OCI-LY1 (cell line): ENCODE results near the gene MSMP.

Experiments used
- EZH2 ChIP-seq: fragments of 200-600 bp; sonication (generic), shearing (Covaris generic); IDR thresholded peaks from 2 replicates; pipeline ENCODE4 v1.8.0; 2017; ENCODE audit warnings: borderline replicate concordance, mixed run types, mild to moderate bottlenecking, antibody characterized with exemption, low read length, moderate library complexity, mixed read lengths
- TF ChIP-seq, protein P1 (sequence below): fragments of 200-600 bp; sonication (generic), shearing (Covaris generic); IDR thresholded peaks from 2 replicates; pipeline ENCODE4 v1.5.1; 2017; ENCODE audit warnings: mild to moderate bottlenecking, antibody characterized with exemption, low read length, moderate library complexity, mixed read lengths

DNA sequence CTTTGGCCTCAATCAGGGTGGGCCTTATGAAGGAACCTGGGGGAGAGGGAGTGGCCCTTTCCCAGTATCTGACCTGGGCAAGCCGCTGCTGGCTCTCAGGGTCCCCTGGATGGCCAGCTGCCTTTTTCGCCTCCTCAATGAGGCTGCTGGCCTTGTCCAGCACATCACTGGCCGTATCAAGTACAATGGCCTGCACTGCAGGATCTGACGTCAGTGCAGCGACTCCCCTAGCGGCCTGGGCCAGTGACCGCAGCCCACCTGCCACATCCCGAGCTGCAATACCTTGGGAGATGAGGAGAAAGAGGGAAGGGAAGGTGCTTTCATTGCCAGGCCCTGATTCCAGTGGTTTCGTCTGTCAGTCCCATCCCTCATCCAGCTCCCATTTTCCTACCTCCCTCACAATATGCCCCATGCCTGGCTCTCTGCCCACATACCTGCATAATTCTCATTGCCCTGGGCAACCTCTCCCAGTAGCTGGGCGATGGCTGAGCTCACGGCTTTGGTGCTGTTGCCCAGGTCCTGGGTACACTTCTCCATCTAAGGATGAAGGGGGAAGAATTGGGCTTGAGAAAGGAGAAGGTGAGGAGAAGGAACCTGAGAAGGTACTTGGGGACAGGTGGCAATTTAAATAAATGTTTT lies 41.2 kb downstream of the MSMP start:
- TF ChIP-seq, protein P1, sequence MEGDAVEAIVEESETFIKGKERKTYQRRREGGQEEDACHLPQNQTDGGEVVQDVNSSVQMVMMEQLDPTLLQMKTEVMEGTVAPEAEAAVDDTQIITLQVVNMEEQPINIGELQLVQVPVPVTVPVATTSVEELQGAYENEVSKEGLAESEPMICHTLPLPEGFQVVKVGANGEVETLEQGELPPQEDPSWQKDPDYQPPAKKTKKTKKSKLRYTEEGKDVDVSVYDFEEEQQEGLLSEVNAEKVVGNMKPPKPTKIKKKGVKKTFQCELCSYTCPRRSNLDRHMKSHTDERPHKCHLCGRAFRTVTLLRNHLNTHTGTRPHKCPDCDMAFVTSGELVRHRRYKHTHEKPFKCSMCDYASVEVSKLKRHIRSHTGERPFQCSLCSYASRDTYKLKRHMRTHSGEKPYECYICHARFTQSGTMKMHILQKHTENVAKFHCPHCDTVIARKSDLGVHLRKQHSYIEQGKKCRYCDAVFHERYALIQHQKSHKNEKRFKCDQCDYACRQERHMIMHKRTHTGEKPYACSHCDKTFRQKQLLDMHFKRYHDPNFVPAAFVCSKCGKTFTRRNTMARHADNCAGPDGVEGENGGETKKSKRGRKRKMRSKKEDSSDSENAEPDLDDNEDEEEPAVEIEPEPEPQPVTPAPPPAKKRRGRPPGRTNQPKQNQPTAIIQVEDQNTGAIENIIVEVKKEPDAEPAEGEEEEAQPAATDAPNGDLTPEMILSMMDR, result no peak
- no peak for TF ChIP-seq EZH2
